RKO (cell line): Measurements from ENCODE around the gene YAP1.
"Not testable (repeated sequence)": the region's sequence is repeated elsewhere in the genome, so short reads cannot be mapped to it uniquely, and the experiment has no call there.

Experiments
- DNase-seq: peaks from one replicate; pipeline ENCODE4 v3.0.0-alpha.2; 2016; ENCODE audit warnings: low spot score

YAP1 gene

DNA sequence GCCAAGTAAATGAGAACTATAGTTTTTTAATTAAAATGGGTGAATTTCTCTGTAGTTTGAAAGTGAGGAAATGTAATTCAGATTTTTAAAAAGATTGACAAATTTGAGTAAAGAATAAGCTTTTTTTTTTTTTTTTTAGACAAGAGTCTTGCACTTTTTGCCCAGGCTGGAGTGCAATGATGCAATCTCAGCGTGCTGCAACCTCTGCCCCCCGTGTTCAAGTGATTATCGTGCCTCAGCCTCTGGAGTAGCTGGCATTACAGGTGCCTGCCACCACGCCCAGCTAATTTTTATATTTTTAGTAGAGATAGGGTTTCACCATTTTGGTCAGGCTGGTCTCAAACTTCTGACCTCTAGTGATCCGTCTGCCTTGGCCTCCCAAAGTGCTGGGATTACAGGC, 90.1 kb downstream of the YAP1 start:
- not testable (repeated sequence) for DNase-seq

DNA sequence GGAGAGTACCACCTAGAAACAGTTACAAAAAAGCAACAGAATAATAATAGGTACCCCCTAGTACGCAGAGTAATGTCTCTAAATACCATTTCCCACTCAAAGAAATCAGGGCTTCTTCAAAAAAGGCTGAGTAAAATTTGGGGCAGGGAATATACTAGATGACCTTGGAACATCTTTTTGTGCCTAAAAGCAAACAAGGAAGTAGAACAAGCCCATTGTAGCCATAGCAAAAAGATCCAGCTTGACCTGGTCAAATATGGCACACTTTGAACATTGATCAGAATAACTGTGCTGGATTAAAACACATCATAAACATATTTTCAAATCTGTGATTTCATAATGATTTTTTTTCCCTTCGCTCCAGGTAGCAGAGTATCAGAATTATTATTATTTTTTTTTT, 91.5 kb downstream of the YAP1 start:
- DNase-seq, result no peak

GRCh38 chr11:102202972-102203371, 92.7 kb downstream of the YAP1 start:
- DNase-seq, result no peak

DNA sequence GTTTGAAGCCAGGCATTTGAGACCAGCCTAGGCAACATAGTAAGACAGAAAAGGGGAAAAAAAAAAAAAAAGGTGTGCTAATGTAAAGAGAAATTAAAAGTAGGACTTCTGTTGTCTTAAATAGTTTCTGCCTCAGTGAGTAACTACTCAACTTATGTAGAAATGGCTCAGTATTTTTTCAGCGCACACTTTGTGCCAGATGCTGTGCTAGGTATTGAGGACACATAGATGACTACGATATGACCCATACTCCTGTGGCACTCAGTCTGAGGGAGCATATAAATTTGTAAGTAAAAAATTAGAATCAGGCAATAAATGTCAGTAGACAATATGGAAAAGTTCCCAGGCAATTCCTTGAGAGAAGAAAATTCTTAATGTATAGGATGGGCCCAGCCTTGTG, 93.9 kb downstream of the YAP1 start:
- peak; percentile 38 for DNase-seq

- DNase-seq, result no peak
Measured at GRCh38 chr11:102205805-102206204, 95.6 kb downstream of the YAP1 start.

GRCh38 chr11:102208835-102209234, 98.6 kb downstream of the YAP1 start:
- DNase-seq, result no peak

DNA sequence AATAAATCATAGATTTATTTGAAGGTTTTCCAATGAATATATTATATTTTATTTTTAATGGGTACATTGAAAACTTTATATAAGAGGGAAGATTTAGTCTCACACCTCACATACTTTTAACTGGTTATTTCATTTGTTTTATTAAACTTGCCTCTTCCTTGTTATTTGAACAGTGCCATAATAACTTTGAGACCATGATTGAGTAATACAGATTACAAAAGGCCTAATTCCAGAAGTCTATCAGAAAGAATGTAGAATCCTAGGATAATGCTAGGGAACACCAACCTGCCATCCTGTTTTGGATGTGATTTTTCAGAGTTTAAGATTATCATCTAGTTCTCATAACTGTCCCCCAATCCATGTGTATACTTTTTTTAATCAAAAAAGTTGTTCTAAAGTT, 104.4 kb downstream of the YAP1 start:
- no peak for DNase-seq

GRCh38 chr11:102216433-102217075, 106.3 kb downstream of the YAP1 start:
- DNase-seq, result no peak

DNA sequence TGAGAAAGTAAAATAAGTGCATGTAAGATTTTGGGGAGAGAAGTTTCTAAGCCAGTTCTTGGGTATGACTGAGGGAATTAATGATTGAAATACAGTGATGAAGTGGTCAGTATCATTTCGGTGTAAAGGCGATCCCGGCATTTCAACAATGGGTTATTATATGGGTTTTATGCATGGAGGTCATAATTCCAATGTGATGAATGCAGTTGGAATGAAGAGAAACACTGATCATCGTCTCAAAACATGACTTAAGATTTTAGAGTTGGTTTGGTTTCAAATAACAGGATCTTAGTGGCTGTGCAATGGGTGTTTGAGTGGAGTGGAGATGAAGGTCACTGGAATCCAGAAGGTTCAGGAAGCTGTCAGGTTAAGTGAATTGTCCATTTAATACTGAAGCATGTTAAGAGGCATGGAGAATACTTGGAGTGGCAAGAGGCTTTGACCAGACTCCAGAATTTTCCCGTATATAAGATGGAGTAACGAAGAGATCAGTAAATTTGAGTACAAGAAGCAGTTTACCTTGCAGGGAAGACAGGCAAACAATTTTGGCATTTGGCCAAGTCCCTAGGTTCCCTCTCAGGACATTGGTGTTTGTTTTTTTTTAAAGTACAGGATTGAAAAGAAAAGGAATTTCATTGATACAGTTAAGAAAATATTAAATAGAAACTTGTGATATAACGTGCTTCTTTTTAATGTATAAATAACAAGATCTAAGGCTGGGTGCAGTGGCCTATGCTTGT, 110.7 kb downstream of the YAP1 start:
- DNase-seq, result no peak

DNA sequence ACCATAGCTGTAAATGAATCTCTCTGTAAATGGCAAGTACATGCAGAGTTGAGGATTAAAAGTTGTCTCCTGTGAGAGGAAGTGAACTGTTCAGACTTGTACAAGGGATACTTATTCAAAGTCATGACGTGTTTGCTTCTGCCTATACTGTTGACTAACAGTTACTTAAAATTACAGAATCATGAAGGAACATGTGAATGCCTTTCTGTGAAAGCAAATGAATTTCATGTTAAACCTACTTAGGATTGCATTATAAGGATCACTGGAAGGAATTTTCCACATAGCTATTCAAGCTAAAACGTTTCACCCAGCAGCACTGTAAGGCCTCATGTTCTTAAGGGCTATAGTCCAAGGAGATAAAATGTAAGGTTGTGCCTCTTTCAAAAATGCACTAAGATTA, 113.6 kb downstream of the YAP1 start:
- no peak for DNase-seq

DNA sequence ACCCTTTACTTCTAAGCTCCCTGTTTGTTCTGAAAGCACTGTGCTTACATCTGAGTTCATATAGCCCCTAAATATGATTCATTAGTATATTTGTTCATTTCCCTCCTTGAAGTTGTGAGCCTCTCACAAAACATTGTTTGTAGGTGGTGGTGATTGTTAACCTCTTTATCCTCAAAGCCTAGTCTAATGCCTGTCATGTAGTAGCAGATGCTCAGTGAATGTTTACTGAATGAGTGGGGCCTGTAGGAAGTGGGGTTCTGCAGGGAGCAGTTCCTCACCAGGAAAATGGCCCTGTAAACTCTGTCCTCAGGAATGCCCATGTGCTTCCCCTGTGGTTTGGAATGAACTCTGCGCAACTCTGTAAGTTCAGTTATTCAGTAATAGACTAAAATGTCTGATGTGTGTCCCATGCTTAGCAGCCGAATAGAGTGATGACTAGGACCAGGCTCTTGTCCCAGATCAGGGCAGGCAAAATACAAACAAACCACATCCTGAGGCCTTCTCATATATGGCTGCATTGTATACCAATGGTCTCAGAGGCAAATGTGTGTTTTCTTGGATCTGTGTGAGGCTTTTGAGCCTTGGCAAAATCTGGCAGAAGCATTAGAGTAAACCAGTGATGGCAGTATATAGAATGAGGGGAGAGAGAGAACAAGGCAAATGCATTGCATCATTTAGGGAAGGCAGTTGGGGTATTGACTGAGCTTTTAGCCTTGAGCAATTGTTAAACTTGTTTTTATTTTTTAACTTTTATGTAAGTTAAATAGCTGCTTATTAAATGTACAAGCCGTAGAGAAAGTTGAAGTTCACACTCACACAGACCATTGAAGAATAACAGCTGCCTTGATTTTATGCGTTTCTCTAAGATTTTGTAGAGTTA, 115.7 kb downstream of the YAP1 start:
- no peak for DNase-seq

- DNase-seq, result no peak
Measured at GRCh38 chr11:102226702-102227490, 116.6 kb downstream of the YAP1 start.

GRCh38 chr11:102229510-102230123, 119.4 kb downstream of the YAP1 start:
- no peak for DNase-seq

GRCh38 chr11:102230186-102230585, 119.9 kb downstream of the YAP1 start:
- DNase-seq, result no peak

- no peak for DNase-seq
Measured at GRCh38 chr11:102230911-102231310, 120.7 kb downstream of the YAP1 start.

- no peak for DNase-seq
Measured at GRCh38 chr11:102234779-102235439, 124.7 kb downstream of the YAP1 start.

DNA sequence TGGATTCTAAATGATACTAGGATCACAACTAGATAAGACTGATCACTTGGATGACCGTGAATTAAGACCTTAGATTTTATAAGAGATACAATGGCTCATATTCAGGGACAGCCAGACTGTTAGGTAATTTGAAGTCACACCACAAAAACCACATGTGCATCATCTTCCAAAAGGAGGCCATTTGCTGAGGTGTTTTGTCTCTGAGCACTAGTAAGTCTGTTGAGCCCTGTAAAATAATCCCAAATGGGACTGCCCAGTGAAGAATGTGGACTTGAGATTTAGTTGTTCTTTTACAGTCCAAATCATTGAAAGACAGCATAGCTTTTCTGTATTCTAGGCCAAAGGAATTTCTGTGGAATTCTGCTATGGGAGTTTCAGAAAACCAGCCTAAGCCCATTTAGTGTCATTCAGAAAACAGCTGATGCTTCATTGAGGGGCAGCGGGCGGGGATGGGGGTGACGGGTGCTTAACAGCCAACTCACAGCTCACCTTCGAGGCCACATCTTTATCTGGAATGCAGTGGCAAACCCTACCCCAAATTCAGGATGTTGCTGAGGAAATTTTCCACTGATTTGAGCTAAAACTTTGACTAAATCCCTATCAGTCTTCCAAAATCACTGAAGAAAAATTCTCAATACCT, 127.0 kb downstream of the YAP1 start:
- peak; percentile 11 for DNase-seq

GRCh38 chr11:102238391-102238821, 128.2 kb downstream of the YAP1 start:
- no peak for DNase-seq

GRCh38 chr11:102239448-102239847, 129.2 kb downstream of the YAP1 start:
- DNase-seq, result no peak

DNA sequence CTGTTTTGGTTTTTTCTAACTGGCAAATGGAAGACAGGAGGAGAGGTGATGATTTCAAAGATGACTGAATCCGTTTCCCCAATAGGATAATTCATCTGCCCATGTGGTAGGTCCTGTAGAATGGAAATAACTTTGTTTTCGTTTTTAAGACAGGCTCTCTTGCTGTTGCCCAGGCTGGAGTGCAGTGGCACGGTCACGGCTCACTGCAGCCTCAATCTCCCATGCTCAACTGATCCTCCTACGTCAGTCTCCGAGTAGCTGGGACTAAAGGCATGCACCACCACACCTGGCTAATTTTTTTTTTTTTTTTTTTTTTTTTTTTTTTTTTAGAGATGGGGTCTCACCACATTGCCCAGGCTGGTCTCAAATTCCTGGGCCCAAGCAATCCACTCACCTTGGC, 129.7 kb downstream of the YAP1 start:
- DNase-seq, result no peak

GRCh38 chr11:102240502-102240901, 130.3 kb downstream of the YAP1 start:
- no peak for DNase-seq
